ENCODE data around the gene GPHB5.
A peak's percentile ranks its signal among the peaks of the same experiment; 100 is the strongest.
"Not testable (repeated sequence)": the region's sequence is repeated elsewhere in the genome, so short reads cannot be mapped to it uniquely, and the experiment has no call there.

The GPHB5 gene

GRCh38 chr14:63292805-63293204, 25.9 kb downstream of the GPHB5 start:
- no peak for DNase-seq

- no peak for DNase-seq
These were observed 27.8 kb downstream of the GPHB5 start for GRCh38 chr14:63290741-63291430.

- DNase-seq = no peak
These were observed 29.9 kb downstream of the GPHB5 start for GRCh38 chr14:63288853-63289252.

- no peak for DNase-seq
These were observed 30.9 kb downstream of the GPHB5 start for GRCh38 chr14:63287666-63288483.

GRCh38 chr14:63286071-63286470, 32.7 kb downstream of the GPHB5 start:
- peak; percentile 92 for DNase-seq

- no peak for DNase-seq
These were observed 34.9 kb downstream of the GPHB5 start for GRCh38 chr14:63283884-63284248.

GRCh38 chr14:63282997-63283883, 35.5 kb downstream of the GPHB5 start:
- no peak for DNase-seq

GRCh38 chr14:63279933-63280332, 38.8 kb downstream of the GPHB5 start:
- DNase-seq = not testable (repeated sequence)

- DNase-seq = no peak
These were observed 41.0 kb downstream of the GPHB5 start for GRCh38 chr14:63277591-63278183.

GRCh38 chr14:63276492-63277342, 42.0 kb downstream of the GPHB5 start:
- peak; percentile 17 for DNase-seq

GRCh38 chr14:63276016-63276415, 42.7 kb downstream of the GPHB5 start:
- peak; percentile 33 for DNase-seq

GRCh38 chr14:63275611-63276010, 43.1 kb downstream of the GPHB5 start:
- no peak for DNase-seq

GRCh38 chr14:63273717-63274655, 44.7 kb downstream of the GPHB5 start:
- DNase-seq = no peak

- no peak for DNase-seq
These were observed 45.6 kb downstream of the GPHB5 start for GRCh38 chr14:63273129-63273528.

GRCh38 chr14:63269561-63270225, 49.0 kb downstream of the GPHB5 start:
- DNase-seq = no peak

GRCh38 chr14:63268771-63269170, 50.0 kb downstream of the GPHB5 start:
- no peak for DNase-seq

GRCh38 chr14:63267171-63267570, 51.6 kb downstream of the GPHB5 start:
- DNase-seq = no peak

GRCh38 chr14:63266106-63266505, 52.6 kb downstream of the GPHB5 start:
- DNase-seq = no peak
